ENCODE data around the gene MTA3.
"Not testable (repeated sequence)": the region's sequence is repeated elsewhere in the genome, so short reads cannot be mapped to it uniquely, and the experiment has no call there.

DNA sequence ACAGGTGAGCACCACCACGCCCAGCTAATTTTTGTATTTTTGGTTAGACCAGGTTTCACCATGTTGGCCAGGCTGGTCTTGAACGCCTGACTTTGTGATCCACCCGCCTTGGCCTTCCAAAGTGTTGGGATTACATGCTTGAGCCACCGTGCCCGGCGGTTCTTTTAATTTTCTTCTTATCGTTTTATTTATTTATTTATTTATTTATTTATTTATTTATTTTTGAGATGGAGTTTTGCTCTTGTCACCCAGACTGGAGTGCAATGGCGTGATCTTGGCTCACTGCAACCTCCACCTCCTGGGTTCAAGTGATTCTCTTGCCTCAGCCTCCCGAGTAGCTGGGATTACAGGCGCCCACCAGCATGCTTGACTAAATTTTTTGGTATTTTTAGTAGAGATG, 59.6 kb downstream of the MTA3 start:
- TF ChIP-seq CTCF (IDR thresholded peaks at IDR 0.05 in 4 of 5, conservative IDR thresholded peaks at IDR 0.05 in 1 of 5); POLR2A (IDR thresholded peaks at IDR 0.05): not testable (repeated sequence)
